C4-2B (cell line): ENCODE measurements around the gene PITPNC1.

Experiments used
- H3K27ac ChIP-seq: fragments of 450-650 bp; 2 replicates; pipeline ENCODE4 v1.5.1; 2017
- ZFX ChIP-seq: fragments of 450-650 bp; IDR thresholded peaks from 2 replicates; pipeline ENCODE4 v1.6.1; 2017
- TF ChIP-seq, protein P1 (sequence below): fragments of 450-650 bp; conservative IDR thresholded peaks from 2 replicates; pipeline ENCODE4 v1.5.1; 2017; ENCODE audit warnings: mild to moderate bottlenecking

Gene PITPNC1

DNA sequence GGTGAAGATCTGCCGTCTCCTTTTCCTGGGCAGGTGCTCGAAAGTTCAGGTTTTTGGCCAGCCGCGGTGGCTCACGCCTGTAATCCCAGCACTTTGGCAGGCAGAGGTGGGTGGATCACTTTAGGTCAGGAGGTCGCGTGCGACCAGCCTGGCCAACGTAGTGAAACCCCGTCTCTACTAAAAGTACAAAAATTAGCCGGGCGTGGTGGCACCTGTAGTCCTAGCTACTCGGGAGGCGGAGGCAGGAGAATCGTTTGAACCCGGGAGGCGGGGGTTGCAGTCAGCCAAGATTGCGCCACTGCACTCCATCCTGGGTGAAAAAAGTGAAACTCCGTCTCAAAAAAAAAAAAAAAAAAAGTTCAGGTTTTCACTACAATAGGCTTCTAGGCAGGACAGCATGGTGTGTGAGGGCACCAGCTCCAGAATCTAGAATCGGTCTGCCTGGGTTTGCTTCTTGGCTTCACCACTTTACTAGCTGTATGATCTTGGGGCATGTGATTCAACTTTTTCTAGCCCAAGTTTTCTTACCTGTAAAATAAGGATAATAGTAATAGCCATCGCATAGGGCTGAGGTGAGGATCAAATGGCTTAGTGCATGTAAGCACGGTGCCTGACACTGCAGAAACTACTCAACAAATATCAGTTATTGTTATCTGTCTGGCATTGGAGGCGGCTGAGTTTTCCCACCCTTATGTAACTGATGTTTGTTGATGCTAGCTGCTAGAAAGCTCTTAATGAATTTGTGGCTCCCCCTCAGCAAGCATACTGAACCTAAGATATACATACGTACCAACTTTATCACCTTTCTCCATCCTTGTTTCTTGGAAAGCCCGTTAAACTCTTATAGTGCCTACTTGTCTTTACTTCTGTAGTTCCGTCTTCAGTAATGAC, 12.0 kb upstream of the PITPNC1 start:
- no peak for TF ChIP-seq ZFX
- TF ChIP-seq, protein P1, sequence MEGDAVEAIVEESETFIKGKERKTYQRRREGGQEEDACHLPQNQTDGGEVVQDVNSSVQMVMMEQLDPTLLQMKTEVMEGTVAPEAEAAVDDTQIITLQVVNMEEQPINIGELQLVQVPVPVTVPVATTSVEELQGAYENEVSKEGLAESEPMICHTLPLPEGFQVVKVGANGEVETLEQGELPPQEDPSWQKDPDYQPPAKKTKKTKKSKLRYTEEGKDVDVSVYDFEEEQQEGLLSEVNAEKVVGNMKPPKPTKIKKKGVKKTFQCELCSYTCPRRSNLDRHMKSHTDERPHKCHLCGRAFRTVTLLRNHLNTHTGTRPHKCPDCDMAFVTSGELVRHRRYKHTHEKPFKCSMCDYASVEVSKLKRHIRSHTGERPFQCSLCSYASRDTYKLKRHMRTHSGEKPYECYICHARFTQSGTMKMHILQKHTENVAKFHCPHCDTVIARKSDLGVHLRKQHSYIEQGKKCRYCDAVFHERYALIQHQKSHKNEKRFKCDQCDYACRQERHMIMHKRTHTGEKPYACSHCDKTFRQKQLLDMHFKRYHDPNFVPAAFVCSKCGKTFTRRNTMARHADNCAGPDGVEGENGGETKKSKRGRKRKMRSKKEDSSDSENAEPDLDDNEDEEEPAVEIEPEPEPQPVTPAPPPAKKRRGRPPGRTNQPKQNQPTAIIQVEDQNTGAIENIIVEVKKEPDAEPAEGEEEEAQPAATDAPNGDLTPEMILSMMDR: no peak

GRCh38 chr17:67365738-67366192, 11.3 kb upstream of the PITPNC1 start:
- TF ChIP-seq, protein P1: no peak
- TF ChIP-seq ZFX: no peak
- H3K27ac ChIP-seq: peak overlapping the region; percentile 96

More for the DNA sequence above, 12.0 kb upstream of the PITPNC1 start:
- H3K27ac ChIP-seq: peak overlapping the region; percentile 96

DNA sequence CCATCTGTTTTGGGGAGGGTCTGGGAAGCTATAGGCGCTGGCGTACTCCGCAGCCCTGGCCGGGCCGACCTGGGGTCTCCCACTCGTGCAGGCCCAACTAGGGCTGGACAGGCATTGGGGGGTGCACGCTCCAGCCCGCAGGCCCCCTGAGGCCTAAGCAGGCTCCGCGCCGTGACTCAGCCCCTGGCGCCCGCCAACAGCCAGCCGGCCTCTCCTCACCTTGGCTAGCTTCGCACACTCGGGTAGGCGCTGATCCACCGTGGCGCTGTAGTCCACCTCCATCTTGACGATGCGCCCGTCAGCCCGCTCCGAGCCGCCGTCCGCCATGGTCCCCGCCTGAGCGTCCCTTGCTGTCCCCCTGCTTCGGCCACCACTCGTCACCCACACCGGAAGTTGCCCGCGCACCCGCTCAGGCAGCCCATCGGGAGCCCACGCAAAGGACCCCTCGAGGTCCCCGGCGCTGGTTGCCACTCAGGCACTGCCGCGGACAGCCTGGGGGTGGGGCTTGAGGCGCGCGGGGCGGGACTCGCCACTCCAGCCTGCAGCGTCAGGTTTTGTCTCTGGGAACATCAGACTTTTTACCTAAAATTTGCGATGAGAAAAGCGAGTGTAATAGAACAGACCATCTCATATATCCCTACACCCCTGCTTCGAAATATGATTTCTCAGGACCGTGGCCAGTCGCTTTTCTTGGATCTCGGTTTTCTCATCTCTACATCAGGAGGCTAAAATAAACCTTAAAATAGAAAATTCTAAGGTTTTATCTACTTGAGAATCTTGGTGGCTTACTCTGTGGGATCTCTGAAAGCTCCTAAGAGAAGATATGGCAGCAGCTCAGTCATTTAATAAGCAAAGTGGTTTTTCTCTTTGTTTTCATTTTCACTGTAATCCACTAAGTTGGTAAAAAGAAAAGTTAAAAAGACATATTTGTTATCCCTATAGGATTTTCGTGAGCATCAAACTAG, 10.6 kb upstream of the PITPNC1 start, which contains the start of gene PSMD12:
Gene PSMD12, minus strand, starts transcription at position 385 of the 965 bp plus-strand sequence. Its CDS starts 58 bp downstream, at position 327.
- TF ChIP-seq, protein P1: no peak
- peak; percentile 97 for TF ChIP-seq ZFX
- H3K27ac ChIP-seq: peak within 1 kb of the TSS; percentile 96

- peak overlapping the region; percentile 43 for H3K27ac ChIP-seq
These were observed 7.4 kb upstream of the PITPNC1 start for GRCh38 chr17:67369676-67370075.

GRCh38 chr17:67372751-67373150, 4.3 kb upstream of the PITPNC1 start:
- H3K27ac ChIP-seq: no peak overlapping the region
- TF ChIP-seq, protein P1: no peak
- TF ChIP-seq ZFX: no peak

More at GRCh38 chr17:67369676-67370075, 7.4 kb upstream of the PITPNC1 start:
- TF ChIP-seq, protein P1: no peak
- no peak for TF ChIP-seq ZFX

DNA sequence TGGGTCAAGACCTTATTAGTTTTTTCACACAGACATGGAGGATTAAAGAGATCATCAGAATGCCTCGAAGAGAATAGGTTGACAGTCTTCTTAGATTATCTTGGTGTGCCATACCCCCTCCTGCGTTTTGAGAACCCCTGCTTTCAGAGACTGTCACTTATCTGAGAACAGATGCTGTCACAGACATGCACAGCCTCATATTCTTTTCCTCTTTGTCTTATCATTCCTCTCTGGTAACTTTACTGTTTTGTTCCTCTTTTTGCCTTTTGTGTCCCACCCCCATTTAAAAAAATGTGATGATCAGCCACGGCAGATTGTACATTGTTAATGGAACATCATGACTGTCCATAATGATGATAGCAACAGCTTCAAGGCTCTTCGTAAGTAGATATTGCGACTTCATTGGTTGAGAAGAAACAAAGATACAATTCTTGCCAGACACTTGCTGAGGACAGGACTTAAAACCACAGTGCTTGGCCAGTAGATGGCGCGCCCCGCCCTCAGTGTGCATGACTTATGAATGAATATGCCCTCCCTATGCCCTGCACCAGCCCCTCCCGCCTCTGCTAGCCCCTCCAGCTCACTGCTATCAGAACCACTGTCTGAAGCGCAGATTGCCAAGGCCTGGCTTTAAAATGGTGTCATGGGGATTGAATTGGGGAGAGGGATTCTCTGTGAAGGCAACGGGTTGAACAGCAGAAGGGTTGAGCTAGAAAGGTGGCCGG, 2.6 kb upstream of the PITPNC1 start:
- no peak overlapping the region for H3K27ac ChIP-seq
- TF ChIP-seq, protein P1: peak; percentile 97
- no peak for TF ChIP-seq ZFX
